HL-60/S4 treated with phorbol 12-myristate 13-acetate at 8.2 ng/mL for 4 days and 3 days (cell line): ENCODE data around the gene MINK1.
"Not testable (repeated sequence)": the region's sequence is repeated elsewhere in the genome, so short reads cannot be mapped to it uniquely, and the experiment has no call there.

Source experiments
- in situ Hi-C: fragments of 300-500 bp; cut with MboI; formaldehyde crosslinking; loops from 2 replicates; pipeline ENCODE4 v1.15.0; 2022; ENCODE audit warnings: low sequenced_read_pairs

The MINK1 gene

DNA sequence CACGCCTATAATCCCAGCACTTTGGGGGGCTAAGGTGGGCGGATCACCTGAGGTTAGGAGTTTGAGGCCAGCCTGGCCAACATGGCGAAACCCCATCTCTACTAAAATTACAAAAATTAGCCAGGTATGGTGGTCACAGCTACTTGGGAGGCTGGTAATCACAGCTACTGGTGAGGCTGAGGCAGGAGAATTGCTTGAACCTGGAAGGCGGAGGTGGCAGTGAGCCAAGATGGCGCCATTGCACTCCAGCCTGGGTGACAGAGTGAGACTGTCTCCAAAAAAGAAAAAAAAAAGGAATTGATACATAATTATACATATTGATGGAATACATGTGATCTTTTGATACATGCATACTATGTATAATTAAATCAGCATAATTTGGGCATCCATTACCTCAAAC, 34.4 kb downstream of the MINK1 start:
- in situ Hi-C loops = not testable (repeated sequence)

DNA sequence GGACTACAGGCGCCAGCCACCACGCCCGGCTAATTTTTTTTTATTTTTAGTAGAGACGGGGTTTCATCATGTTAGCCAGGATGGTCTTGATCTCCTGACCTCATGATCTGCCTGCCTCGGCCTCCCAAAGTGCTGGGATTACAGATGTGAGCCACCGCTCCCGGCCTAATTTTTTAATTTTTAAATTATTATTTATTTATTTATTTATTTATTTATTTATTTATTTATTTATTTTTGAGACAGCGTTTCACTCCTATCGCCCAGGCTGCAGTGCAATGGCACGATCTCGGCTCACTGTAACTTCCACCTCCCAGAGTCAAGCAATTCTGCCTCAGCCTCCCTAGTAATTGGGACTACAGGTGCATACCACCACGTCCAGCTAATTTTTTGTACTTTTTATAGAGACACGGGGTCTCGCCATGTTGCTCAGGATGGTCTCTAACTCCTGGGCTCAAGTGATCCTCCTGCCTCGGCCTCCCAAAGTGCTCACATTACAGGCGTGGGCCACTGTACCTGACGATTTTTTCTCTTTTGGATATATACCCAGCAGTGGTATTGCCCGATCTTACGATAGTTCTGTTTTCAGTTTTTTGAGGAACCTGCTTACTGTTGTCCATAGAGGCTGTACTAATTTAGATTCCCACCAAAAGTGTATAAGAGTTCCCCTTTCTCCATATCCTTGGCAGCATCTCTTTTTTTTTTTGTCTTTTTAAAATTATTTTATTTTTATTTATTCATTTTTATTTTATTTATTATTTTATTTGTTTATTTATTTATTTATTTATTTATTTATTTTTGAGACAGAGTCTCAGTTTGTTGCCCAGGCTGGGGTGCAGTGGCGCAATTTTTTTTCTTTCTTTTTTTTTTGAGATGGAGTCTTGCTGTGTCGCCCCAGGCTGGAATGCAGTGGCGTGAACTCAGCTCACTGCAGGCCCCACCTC, 36.2 kb downstream of the MINK1 start:
- in situ Hi-C loops = not testable (repeated sequence)

DNA sequence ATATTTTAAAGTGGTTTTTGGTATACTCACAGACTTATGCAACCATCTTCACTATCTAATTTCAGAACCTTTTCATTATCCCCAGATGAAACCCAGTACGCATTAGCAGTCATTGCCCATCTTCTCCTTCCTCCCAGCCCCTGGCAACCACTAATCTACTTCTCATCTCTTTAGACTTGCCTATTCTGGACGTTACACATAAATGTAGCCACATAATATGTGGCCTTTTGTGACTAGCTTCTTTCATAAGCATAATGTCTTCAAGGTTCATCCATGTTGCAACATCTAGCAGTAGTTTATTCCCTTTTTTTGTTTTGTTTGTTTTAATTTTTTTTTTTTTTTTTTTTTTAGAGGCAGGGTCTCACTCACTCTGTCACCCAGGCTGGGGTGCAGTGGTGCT, 37.7 kb downstream of the MINK1 start:
- in situ Hi-C loops = no loop called here

DNA sequence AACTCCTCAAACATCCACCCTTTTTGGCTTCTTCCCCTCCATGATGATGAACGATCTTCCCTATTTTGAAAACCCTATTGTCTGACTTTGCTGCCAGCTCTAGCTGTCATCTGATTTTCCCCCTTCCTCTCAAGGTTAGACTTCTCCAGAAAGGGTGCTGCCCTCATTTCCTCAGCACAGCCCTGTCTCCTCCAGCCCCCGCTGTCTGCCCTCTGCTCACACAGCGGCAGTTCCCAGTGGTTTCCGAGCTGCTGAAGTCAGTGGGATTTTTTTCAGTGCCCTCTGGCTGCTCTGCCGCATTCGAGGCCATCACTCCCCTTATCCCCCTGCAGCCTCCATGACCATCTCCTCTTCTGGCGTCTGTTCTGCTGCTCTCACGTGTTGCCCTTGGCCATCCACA, 39.6 kb downstream of the MINK1 start:
- in situ Hi-C loops = no loop called here

DNA sequence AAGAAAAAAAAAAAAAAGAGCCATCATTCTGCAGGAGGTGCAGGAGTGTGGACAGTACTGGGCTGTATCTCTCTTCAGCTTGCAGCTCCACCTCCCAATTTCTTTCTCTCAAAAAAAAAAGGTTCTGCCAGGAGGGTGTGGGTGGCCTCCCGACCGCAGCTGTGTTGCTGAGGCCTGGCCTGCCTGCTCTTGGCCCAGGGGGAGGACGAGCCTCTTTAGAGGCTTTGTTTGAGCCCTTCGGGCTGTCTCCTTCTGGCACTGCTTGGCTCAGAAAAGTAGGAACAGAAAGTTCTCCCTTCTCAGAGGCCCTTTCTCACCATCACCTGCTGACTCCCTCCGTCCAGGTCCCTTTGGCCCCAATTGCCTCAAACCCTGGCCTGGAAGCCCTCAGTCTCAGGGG, 43.9 kb downstream of the MINK1 start:
- in situ Hi-C loops = loop anchor here (25.0 kb wide), 1 partner anchor 315 kb away; the partner anchor contains the start of genes GGT6 and MYBBP1A

DNA sequence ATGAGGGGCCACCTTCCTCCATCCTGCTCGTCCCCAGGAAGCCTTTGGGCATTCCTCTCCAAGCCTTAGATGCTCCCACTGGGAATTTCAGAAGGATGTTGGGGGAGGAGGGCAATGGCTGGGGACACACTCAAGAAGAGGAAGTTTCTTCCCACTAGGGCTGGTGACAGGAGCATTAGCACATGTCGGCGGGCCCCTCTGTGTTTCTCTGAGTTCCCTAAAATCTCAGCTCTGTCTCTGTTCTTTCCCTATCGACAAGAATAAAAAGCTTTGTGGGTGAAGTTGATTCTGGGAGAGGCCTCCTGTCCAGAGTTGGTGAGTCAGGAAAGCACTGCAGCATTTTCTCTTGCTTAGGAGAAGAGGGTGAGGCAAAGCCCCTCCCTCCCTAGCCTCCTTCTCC, 46.5 kb downstream of the MINK1 start:
- in situ Hi-C loops = loop anchor here (25.0 kb wide), 1 partner anchor 317 kb away; the partner anchor contains the start of genes GGT6 and MYBBP1A

DNA sequence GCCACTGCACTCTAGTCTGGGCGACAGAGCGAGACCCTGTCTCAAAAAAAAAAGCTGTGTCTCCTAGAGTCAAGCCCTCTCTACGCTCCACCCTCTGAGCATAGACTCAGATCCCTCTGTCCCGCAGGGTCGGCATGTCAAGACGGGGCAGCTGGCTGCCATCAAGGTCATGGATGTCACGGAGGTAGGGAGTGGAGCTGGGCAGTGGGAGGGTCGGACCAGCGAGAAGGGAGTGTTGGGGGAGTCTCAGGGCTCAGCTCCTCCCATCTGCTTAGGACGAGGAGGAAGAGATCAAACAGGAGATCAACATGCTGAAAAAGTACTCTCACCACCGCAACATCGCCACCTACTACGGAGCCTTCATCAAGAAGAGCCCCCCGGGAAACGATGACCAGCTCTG, 47.7 kb downstream of the MINK1 start:
- in situ Hi-C loops = loop anchor here (10.0 to 25.0 kb wide), 2 partner anchors 166 to 319 kb away; partner anchors contain the start of genes ARRB2, GGT6 and MYBBP1A

DNA sequence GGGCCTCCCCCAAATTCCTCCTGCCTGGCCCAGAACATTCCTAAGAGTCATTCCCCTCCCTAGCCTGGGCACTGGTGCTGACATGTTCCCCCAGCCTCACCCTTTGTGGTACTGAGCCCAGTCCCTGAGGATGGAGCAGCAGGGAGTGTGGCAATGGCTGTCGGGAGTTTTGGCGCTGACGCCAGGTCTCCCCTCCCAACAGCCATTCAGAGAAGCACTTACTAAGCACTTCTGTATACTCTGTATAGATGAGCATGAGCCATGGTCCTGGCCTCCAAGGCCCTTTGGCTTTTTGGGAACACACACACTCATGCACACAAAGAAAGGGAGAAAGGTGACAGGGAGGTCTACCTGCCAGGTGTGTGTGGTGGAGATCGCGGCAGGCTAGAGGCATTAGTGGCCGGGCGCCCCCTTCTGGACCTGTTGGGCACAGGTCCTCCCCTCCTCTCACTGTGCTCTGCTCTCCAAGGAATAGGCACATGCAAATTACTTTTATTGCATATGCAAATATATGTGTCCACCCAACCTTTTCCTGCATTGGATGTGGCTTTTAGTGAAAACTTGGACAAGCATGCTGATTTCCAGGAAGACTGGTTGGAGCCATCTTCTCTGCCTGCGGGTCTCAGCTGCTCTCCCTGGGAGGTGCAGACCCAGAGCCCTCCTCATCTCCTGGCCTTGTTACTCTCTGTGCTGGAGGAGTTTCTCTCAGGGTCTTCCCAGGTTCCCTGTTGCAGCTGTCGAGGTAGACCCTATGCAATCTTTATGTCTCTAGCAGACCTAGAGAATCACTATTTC, 48.8 kb downstream of the MINK1 start:
- in situ Hi-C loops = loop anchor here (10.0 to 25.0 kb wide), 2 partner anchors 167 to 320 kb away; partner anchors contain the start of genes ARRB2, GGT6 and MYBBP1A

DNA sequence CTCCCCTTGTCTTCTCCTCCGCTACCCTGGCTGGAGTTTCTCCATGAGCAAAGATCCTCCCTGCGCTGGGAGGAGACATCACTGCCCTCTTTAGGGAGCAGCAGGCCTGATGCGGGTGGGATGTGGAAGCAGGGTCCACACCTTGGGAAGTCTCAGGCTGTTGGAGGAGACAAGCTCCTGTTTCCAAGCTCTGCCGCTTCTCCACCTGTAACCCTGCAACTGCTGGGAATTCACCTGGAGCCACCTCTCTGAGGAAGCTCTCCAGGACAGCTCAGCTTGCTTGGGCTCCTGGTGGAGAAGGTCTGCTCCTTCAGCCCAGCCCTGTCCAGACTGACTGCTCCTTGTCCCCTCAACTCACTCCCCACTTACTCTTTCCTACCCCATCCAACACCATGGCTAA, 51.3 kb downstream of the MINK1 start:
- in situ Hi-C loops = loop anchor here (10.0 to 25.0 kb wide), 2 partner anchors 170 to 322 kb away; partner anchors contain the start of genes ARRB2, GGT6 and MYBBP1A

DNA sequence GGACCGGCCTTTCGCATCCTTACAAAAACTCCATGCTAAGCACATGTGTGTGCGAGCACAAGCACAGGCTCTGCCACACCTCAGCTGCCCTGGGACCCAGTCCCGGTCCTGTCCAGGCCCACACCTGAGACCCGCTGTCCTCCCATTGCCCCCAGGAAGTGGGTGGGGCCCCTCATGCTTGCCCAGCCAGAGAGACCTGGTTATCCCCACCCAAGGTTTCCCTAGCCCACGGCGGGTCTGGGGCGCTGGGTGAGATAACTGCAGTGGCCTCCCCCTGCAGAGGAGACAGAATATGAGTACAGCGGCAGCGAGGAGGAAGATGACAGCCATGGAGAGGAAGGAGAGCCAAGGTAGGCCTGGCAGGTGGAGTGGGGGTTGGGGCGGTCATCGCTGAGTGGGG, 53.7 kb downstream of the MINK1 start:
- in situ Hi-C loops = loop anchor here (10.0 to 25.0 kb wide), 2 partner anchors 172 to 325 kb away; partner anchors contain the start of genes ARRB2, GGT6 and MYBBP1A

DNA sequence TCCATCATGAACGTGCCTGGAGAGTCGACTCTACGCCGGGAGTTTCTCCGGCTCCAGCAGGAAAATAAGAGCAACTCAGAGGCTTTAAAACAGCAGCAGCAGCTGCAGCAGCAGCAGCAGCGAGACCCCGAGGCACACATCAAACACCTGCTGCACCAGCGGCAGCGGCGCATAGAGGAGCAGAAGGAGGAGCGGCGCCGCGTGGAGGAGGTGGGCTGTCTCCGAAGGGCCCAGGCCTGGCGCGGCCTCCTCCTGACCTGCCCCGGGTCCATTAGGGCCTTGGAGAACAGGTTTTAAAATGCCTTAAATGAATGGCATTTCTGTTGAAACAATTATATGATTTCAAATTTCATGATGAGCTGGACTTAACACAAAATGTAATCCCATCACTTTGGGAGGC, 54.4 kb downstream of the MINK1 start:
- in situ Hi-C loops = loop anchor here (10.0 to 25.0 kb wide), 2 partner anchors 173 to 325 kb away; partner anchors contain the start of genes ARRB2, GGT6 and MYBBP1A

DNA sequence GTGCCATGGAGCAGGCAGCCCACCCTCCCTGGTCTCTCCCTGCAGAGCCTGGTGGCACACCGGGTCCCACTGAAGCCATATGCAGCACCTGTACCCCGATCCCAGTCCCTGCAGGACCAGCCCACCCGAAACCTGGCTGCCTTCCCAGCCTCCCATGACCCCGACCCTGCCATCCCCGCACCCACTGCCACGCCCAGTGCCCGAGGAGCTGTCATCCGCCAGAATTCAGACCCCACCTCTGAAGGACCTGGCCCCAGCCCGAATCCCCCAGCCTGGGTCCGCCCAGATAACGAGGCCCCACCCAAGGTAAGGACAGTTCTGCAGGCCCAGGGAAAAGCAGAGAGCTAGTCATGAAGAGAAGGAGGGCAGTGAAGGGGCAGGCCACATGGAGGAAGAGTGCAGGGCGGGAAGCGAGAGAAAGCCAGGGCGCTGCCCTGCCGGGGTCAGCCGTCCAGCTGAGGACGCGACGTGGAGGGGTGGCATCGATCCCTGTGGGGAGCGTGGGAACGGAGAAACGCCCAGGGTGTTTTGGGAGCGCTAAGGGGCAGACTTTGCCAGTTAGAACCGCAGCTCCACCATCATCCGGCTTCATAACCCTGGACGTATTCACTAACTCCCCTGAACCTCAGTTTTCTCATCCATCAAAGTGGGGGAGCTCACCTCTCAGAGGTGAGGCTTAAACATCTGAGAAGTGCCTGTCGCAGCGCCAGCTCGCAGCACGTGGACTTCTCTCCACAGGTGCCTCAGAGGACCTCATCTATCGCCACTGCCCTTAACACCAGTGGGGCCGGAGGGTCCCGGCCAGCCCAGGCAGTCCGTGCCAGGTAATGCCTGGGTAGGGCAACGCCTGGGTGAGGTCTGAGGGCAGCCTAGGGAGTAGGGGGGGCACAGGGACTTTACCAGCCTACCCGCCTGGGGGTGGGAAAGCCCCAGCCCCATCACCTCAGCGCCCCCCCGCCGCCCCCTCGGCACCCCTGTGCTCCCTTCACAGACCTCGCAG, 58.6 kb downstream of the MINK1 start:
- in situ Hi-C loops = loop anchor here (25.0 kb wide), 1 partner anchor 329 kb away; the partner anchor contains the start of genes GGT6 and MYBBP1A

DNA sequence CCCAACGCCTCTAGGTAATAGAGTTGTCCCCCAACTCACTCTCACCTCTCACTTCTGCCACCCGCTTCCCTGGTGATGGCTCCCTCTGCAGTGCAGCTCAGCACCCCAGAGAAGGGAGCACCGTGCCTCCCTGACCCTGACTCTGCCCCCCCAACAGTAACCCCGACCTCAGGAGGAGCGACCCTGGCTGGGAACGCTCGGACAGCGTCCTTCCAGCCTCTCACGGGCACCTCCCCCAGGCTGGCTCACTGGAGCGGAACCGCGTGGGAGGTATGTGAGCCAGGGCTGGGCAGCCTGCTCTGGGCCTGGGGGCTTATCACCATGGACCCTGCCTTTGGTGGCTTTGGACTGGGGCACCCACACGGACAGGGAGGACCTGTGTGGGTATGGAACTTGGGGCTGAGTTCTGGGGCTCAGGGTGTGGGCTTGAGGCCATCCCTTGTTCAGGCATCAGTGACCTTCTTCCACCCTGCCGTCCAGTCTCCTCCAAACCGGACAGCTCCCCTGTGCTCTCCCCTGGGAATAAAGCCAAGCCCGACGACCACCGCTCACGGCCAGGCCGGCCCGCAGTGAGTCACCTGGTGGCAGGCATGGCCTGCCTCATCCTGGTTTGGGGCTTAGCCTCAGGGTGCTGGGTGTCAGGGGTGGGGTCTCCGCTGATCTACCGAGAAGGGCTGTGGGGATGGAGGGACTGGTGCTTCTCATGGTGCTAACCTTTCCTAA, 59.5 kb downstream of the MINK1 start:
- in situ Hi-C loops = loop anchor here (25.0 kb wide), 1 partner anchor 330 kb away; the partner anchor contains the start of genes GGT6 and MYBBP1A

DNA sequence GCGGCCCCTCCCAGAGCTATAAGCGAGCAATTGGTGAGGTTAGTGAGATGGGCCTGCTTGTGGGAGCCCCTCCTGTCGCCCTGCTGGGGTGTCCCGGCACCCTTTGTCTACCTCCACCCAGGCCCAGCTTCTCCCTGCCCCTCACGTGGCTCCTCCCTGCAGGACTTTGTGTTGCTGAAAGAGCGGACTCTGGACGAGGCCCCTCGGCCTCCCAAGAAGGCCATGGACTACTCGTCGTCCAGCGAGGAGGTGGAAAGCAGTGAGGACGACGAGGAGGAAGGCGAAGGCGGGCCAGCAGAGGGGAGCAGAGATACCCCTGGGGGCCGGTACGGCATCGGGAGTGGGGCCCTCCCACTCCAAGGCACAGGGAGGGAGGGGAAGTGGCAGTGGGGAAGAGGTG, 60.1 kb downstream of the MINK1 start:
- in situ Hi-C loops = loop anchor here (25.0 kb wide), 1 partner anchor 331 kb away; the partner anchor contains the start of genes GGT6 and MYBBP1A

DNA sequence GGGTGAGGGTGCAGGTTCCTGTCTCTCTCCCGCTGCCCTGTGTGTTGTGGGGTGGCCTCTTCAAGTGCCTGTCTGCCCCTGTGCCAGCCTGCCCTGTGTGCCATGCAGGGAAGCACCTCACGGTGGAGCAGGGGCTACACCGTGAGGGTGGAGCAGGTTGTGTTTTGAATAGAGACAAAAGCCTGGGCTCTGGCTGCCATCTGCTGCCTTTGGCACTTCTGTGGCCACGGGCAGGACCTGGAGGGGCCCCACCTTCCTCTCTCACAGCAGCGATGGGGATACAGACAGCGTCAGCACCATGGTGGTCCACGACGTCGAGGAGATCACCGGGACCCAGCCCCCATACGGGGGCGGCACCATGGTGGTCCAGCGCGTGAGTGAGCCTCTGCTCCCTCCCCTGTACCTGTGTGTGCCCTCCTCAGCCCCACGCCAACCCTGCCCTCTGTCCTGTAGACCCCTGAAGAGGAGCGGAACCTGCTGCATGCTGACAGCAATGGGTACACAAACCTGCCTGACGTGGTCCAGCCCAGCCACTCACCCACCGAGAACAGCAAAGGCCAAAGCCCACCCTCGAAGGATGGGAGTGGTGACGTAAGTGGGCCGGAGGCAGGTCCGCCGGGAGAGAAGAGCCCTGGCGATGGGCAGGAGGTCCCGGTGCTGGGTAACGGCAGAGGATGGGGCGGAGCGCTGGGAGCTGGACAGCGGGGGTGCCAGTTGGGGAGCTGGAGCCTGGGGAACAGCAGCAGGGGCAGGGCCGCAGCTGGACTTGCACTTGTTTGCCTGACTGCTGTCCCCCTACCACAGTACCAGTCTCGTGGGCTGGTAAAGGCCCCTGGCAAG, 60.8 kb downstream of the MINK1 start:
- in situ Hi-C loops = loop anchor here (25.0 kb wide), 1 partner anchor 332 kb away; the partner anchor contains the start of genes GGT6 and MYBBP1A

DNA sequence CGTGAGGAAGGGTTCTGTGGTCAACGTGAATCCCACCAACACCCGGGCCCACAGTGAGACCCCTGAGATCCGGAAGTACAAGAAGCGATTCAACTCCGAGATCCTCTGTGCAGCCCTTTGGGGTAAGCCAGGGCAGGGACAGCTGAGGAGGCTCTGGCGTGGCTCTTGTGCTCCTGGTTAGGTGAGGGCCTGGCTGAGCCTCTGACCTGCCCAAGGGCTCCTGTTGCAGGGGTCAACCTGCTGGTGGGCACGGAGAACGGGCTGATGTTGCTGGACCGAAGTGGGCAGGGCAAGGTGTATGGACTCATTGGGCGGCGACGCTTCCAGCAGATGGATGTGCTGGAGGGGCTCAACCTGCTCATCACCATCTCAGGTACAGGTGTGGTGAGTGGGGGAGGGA, 62.0 kb downstream of the MINK1 start:
- in situ Hi-C loops = loop anchor here (25.0 kb wide), 1 partner anchor 333 kb away; the partner anchor contains the start of genes GGT6 and MYBBP1A

DNA sequence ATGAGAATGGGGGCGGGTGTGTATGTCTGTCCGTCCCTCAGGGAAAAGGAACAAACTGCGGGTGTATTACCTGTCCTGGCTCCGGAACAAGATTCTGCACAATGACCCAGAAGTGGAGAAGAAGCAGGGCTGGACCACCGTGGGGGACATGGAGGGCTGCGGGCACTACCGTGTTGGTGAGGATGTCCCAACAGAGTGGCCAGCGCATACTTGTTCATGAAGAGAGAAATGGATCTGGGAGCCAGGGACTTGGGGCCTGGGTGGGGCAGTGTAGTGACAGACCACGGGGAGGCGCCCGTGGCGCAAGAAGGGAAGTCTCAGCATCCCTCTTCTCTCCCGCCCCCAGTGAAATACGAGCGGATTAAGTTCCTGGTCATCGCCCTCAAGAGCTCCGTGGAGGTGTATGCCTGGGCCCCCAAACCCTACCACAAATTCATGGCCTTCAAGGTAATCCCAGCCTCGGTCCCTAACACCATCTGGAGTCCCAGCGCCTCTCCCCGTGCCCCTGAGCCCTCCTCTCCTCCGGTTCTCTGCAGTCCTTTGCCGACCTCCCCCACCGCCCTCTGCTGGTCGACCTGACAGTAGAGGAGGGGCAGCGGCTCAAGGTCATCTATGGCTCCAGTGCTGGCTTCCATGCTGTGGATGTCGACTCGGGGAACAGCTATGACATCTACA, 62.7 kb downstream of the MINK1 start:
- in situ Hi-C loops = loop anchor here (25.0 kb wide), 1 partner anchor 333 kb away; the partner anchor contains the start of genes GGT6 and MYBBP1A
